Muscle layer of duodenum (tissue), 2 donors: ENCODE results near the gene REL.
"Not testable (repeated sequence)": the region's sequence is repeated elsewhere in the genome, so short reads cannot be mapped to it uniquely, and the experiment has no call there.

Source experiments
- H3K27ac ChIP-seq: one replicate; pipeline ENCODE4 v1.7.0; 2013; ENCODE audit warnings: mild to moderate bottlenecking, low read length
- H3K27me3 ChIP-seq: one replicate; pipeline ENCODE4 v1.7.0; 2013; ENCODE audit warnings: low read depth, mild to moderate bottlenecking, control low read depth, low read length
- H3K36me3 ChIP-seq, 2 donors: one replicate each; pipeline ENCODE4 v1.7.0; 2013; ENCODE audit warnings: low read length in 2 of 2, control low read depth in 1 of 2, mild to moderate bottlenecking in 1 of 2; ENCODE audit not compliant: insufficient read depth in 2 of 2, control insufficient read depth in 1 of 2
- H3K4me1 ChIP-seq, 2 donors: one replicate each; pipeline ENCODE4 v1.7.0; 2013; ENCODE audit warnings: low read length in 2 of 2, mild to moderate bottlenecking in 2 of 2, control low read depth in 1 of 2, moderate library complexity in 1 of 2; ENCODE audit not compliant: insufficient read depth in 2 of 2, control insufficient read depth in 1 of 2
- H3K4me3 ChIP-seq, 2 donors: one replicate each; pipeline ENCODE4 v1.7.0; 2013; ENCODE audit warnings: low read length in 2 of 2, low read depth in 1 of 2, mild to moderate bottlenecking in 1 of 2
- H3K9me3 ChIP-seq, 2 donors: one replicate each; pipeline ENCODE4 v1.7.0; 2013; ENCODE audit warnings: low read length in 2 of 2, control low read depth in 1 of 2, mild to moderate bottlenecking in 1 of 2; ENCODE audit not compliant: control insufficient read depth in 1 of 2
- donor health status: healthy.

The REL gene

GRCh38 chr2:60926741-60927552 lies 45.6 kb downstream of the REL start:
- H3K36me3 ChIP-seq, result peaks cover 23% of the 10 kb centered on the region in 2 donors
- H3K9me3 ChIP-seq, result no peaks in the 10 kb centered on the region
- peaks cover 5 to 12% of the 10 kb centered on the region in 2 donors for H3K4me1 ChIP-seq
- no peaks in the 10 kb centered on the region for H3K27me3 ChIP-seq
- H3K4me3 ChIP-seq, result peak overlapping the region; percentile 4 to 21
- no peak overlapping the region for H3K27ac ChIP-seq

- not testable (repeated sequence) for H3K27ac ChIP-seq
Measured at GRCh38 chr2:60932061-60932460, 50.7 kb downstream of the REL start.

GRCh38 chr2:60932954-60933353 lies 51.6 kb downstream of the REL start:
- no peak overlapping the region for H3K4me3 ChIP-seq
- no peaks in the 10 kb centered on the region for H3K4me1 ChIP-seq
- no peaks in the 10 kb centered on the region for H3K27me3 ChIP-seq
- no peak overlapping the region for H3K27ac ChIP-seq
- no peaks in the 10 kb centered on the region for H3K9me3 ChIP-seq
- H3K36me3 ChIP-seq, result peaks cover 0 to 16% of the 10 kb centered on the region in 2 donors

More at GRCh38 chr2:60932061-60932460, 50.7 kb downstream of the REL start:
- H3K4me3 ChIP-seq, H3K4me1 ChIP-seq, H3K9me3 ChIP-seq, H3K27me3 ChIP-seq: not testable (repeated sequence)
- peaks cover 0 to 12% of the 10 kb centered on the region in 2 donors for H3K36me3 ChIP-seq

- H3K27me3 ChIP-seq, result no peaks in the 10 kb centered on the region
- no peak overlapping the region for H3K27ac ChIP-seq
- H3K4me1 ChIP-seq, result no peaks in the 10 kb centered on the region
- H3K4me3 ChIP-seq, result no peak overlapping the region
- H3K36me3 ChIP-seq, result peaks cover 0 to 21% of the 10 kb centered on the region in 2 donors
- H3K9me3 ChIP-seq, result no peaks in the 10 kb centered on the region
Measured at GRCh38 chr2:60934165-60934722, 52.9 kb downstream of the REL start.

GRCh38 chr2:60936757-60937156 lies 55.4 kb downstream of the REL start:
- Histone ChIP-seq H3K36me3 (peaks cover 3 to 21% of the 10 kb centered on the region in 2 donors), H3K9me3 (no peaks in the 10 kb centered on the region), H3K27me3 (no peaks in the 10 kb centered on the region), H3K4me1 (no peaks in the 10 kb centered on the region), H3K27ac (no peak overlapping the region), H3K4me3 (no peak overlapping the region)

GRCh38 chr2:60938301-60938700 lies 56.9 kb downstream of the REL start:
- Histone ChIP-seq H3K36me3 (peaks cover 3 to 17% of the 10 kb centered on the region in 2 donors), H3K4me1 (no peaks in the 10 kb centered on the region), H3K9me3 (no peaks in the 10 kb centered on the region), H3K27ac (no peak overlapping the region), H3K4me3 (no peak overlapping the region), H3K27me3 (no peaks in the 10 kb centered on the region)

- H3K27me3 ChIP-seq, result no peaks in the 10 kb centered on the region
- H3K27ac ChIP-seq, result no peak overlapping the region
- no peak overlapping the region for H3K4me3 ChIP-seq
- peaks cover 8 to 13% of the 10 kb centered on the region in 2 donors for H3K36me3 ChIP-seq
- no peaks in the 10 kb centered on the region for H3K9me3 ChIP-seq
- H3K4me1 ChIP-seq, result no peaks in the 10 kb centered on the region
Measured at GRCh38 chr2:60939622-60940021, 58.2 kb downstream of the REL start.

- H3K4me3 ChIP-seq, result no peak overlapping the region
- no peaks in the 10 kb centered on the region for H3K27me3 ChIP-seq
- no peaks in the 10 kb centered on the region for H3K9me3 ChIP-seq
- H3K4me1 ChIP-seq, result no peaks in the 10 kb centered on the region
- H3K27ac ChIP-seq, result no peak overlapping the region
- H3K36me3 ChIP-seq, result peaks cover 0 to 15% of the 10 kb centered on the region in 2 donors
Measured at GRCh38 chr2:60945341-60945740, 64.0 kb downstream of the REL start.

- Histone ChIP-seq H3K9me3 (no peaks in the 10 kb centered on the region), H3K4me3 (no peak overlapping the region), H3K4me1 (no peaks in the 10 kb centered on the region), H3K27me3 (no peaks in the 10 kb centered on the region), H3K36me3 (peaks cover 0 to 12% of the 10 kb centered on the region in 2 donors), H3K27ac (no peak overlapping the region)
Measured at GRCh38 chr2:60947056-60947455, 65.7 kb downstream of the REL start.

GRCh38 chr2:60948161-60948560 lies 66.8 kb downstream of the REL start:
- no peak overlapping the region for H3K27ac ChIP-seq
- H3K4me1 ChIP-seq, result no peaks in the 10 kb centered on the region
- H3K4me3 ChIP-seq, result no peak overlapping the region
- H3K9me3 ChIP-seq, result no peaks in the 10 kb centered on the region
- peaks cover 5 to 12% of the 10 kb centered on the region in 2 donors for H3K36me3 ChIP-seq
- H3K27me3 ChIP-seq, result no peaks in the 10 kb centered on the region

- peaks cover 10 to 12% of the 10 kb centered on the region in 2 donors for H3K36me3 ChIP-seq
- no peak overlapping the region for H3K4me3 ChIP-seq
- H3K27ac ChIP-seq, result no peak overlapping the region
- no peaks in the 10 kb centered on the region for H3K9me3 ChIP-seq
- H3K27me3 ChIP-seq, result no peaks in the 10 kb centered on the region
- H3K4me1 ChIP-seq, result no peaks in the 10 kb centered on the region
Measured at GRCh38 chr2:60948926-60949579, 67.7 kb downstream of the REL start.
